PC-3 (cell line): ENCODE results near the gene DLG2. TPM values are rescaled to one million over a fixed set of nuclear protein-coding genes. Genes with fewer than 3 reads are reported as not detected.

Experiments used
- ATAC-seq: fragments of 200-7000 bp; cut with Tn5 transposase; 2 replicates; pipeline ENCODE4 v1.9.1; 2020; ENCODE audit warnings: mild to moderate bottlenecking, moderate library complexity
- BruUV-seq: library from RNA; stranded (reverse); fragments of 400-500 nt; replicated peaks from 2 replicates; lab custom pipeline; 2021; lab: Mats Ljungman, UMichigan
- CTCF ChIA-PET: fragments of 300-600 bp; sonication (Branson Sonifier 250); formaldehyde crosslinking; loops from one replicate; lab custom pipeline; 2022; ENCODE audit warnings: antibody characterized with exemption; lab: Charles Lee
- POLR2A ChIA-PET: fragments of 300-600 bp; sonication (Branson Sonifier 250); formaldehyde crosslinking; loops from one replicate; lab custom pipeline; 2022; ENCODE audit warnings: antibody characterized with exemption; ENCODE audit not compliant: unreplicated experiment; lab: Charles Lee
- DNase-seq: peaks from one replicate; pipeline ENCODE4 v3.0.0-alpha.2; 2015
- H2AFZ ChIP-seq: fragments of 300-600 bp; sonication (generic); 2 replicates; pipeline ENCODE4 v1.6.0; 2016; ENCODE audit warnings: antibody characterized with exemption, low read length
- H3F3A ChIP-seq: fragments of 300-600 bp; sonication (generic); one replicate; pipeline ENCODE4 v1.6.0; 2017; ENCODE audit warnings: antibody characterized with exemption, low read length, control low read depth, mild to moderate bottlenecking; ENCODE audit not compliant: unreplicated experiment
- H3K27ac ChIP-seq: fragments of 300-600 bp; sonication (generic); 2 replicates; pipeline ENCODE4 v1.5.1; 2016; ENCODE audit warnings: mild to moderate bottlenecking, low read length
- H3K27me3 ChIP-seq: fragments of 300-600 bp; sonication (generic); 2 replicates; pipeline ENCODE4 v1.6.1; 2016; ENCODE audit warnings: low read length, mixed read lengths
- H3K36me3 ChIP-seq: fragments of 300-600 bp; sonication (generic); 2 replicates; pipeline ENCODE4 v1.6.1; 2016; ENCODE audit warnings: low read depth, mixed run types, low read length, mixed read lengths
- H3K4me1 ChIP-seq: fragments of 300-600 bp; sonication (generic); 2 replicates; pipeline ENCODE4 v1.5.1; 2016; ENCODE audit warnings: low read length; ENCODE audit not compliant: insufficient read depth
- H3K4me2 ChIP-seq: fragments of 300-600 bp; sonication (generic); 2 replicates; pipeline ENCODE4 v1.6.0; 2016; ENCODE audit warnings: low read length
- H3K4me3 ChIP-seq: fragments of 300-600 bp; sonication (generic); 2 replicates; pipeline ENCODE4 v1.5.1; 2016; ENCODE audit warnings: mild to moderate bottlenecking, low read length, mixed read lengths
- H3K79me2 ChIP-seq: fragments of 300-600 bp; sonication (generic); 2 replicates; pipeline ENCODE4 v1.6.1; 2017; ENCODE audit warnings: low read length, mixed read lengths
- H3K9ac ChIP-seq: fragments of 300-600 bp; sonication (generic); 2 replicates; pipeline ENCODE4 v1.6.0; 2016; ENCODE audit warnings: mild to moderate bottlenecking, low read length
- H3K9me2 ChIP-seq: fragments of 300-600 bp; sonication (generic); replicated peaks from 2 replicates; pipeline ENCODE4 v1.6.1; 2016; ENCODE audit warnings: mixed run types, low read length, mixed read lengths
- H3K9me3 ChIP-seq: fragments of 300-600 bp; sonication (generic); 2 replicates; pipeline ENCODE4 v1.6.1; 2016; ENCODE audit warnings: low read length, mixed read lengths
- H4K20me1 ChIP-seq: fragments of 300-600 bp; sonication (generic); 2 replicates; pipeline ENCODE4 v1.6.1; 2016; ENCODE audit warnings: low read length, mixed read lengths
- CTCF ChIP-seq: fragments of 300-600 bp; sonication (generic); conservative IDR thresholded peaks from 2 replicates; pipeline ENCODE4 v1.5.1; 2017; ENCODE audit warnings: antibody characterized with exemption, low read depth, mild to moderate bottlenecking, low read length
- EZH2 ChIP-seq: fragments of 300-600 bp; sonication (generic); IDR thresholded peaks from one replicate; pipeline ENCODE4 v1.6.1; 2017; ENCODE audit warnings: antibody characterized with exemption, mild to moderate bottlenecking, low read length; ENCODE audit not compliant: unreplicated experiment
- EZH2phosphoT487 ChIP-seq: fragments of 300-600 bp; sonication (generic); IDR thresholded peaks from 2 replicates; pipeline ENCODE4 v1.6.1; 2018; ENCODE audit warnings: mild to moderate bottlenecking, antibody characterized with exemption, low read length, borderline replicate concordance
- intact Hi-C: fragments of 100-400 bp; cut with micrococcal nuclease; formaldehyde crosslinking; loops from 2 replicates; pipeline ENCODE4 v1.9.0; 2023
- total RNA-seq: library from RNA; depleted of rRNA; stranded (reverse); fragments of >200 nt; gene quantifications from 2 replicates; pipeline ENCODE4 v1.2.3, GENCODE V29; 2014

DLG2 gene
- total RNA-seq, 1 experiment from 2014 or later, result 0.58 TPM

DNA sequence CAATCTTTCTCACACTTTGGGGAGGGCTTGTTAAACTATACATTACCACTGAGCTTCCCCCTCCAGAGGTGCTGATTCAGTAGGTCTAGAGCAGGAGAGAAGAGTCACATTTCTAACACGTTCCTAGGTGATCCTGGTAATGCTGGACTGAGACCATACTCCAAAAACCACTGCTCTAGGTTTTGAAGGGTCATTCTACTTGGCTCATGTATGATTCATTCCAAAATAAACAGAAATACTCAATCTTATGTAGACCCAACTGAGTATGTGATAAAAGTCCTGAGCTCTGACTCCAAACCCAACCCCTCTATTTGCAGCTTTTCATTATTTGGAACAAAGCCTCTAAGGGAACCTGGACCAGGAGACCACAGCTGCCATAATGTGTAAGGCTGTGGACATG is 1558.1 kb downstream of the DLG2 start:
- no peak for DNase-seq
- no TSS peak for BruUV-seq
- ATAC-seq, result no peak
- no peak overlapping the region for H2AFZ ChIP-seq
- TF ChIP-seq EZH2phosphoT487 (no peak), CTCF (no peak), EZH2 (no peak)
- no peak overlapping the region for H3K4me2 ChIP-seq
- H3K79me2 ChIP-seq, result no peaks in the 10 kb centered on the region
- H3K27ac ChIP-seq, result no peak overlapping the region
- H3K9me3 ChIP-seq, result peaks cover 6% of the 10 kb centered on the region; the same call in 1 of the 2 replicates
- CTCF ChIA-PET, result no interaction called here
- no peaks in the 10 kb centered on the region for H3K36me3 ChIP-seq
- H4K20me1 ChIP-seq, result no peaks in the 10 kb centered on the region
- no peak overlapping the region for H3K9ac ChIP-seq
- H3F3A ChIP-seq, result no peaks in the 10 kb centered on the region
- H3K9me2 ChIP-seq, result no peaks in the 10 kb centered on the region
- no peaks in the 10 kb centered on the region for H3K4me1 ChIP-seq
- intact Hi-C loops, result no loop called here
- H3K4me3 ChIP-seq, result no peak overlapping the region
- POLR2A ChIA-PET, result no interaction called here
- no peaks in the 10 kb centered on the region for H3K27me3 ChIP-seq

DNA sequence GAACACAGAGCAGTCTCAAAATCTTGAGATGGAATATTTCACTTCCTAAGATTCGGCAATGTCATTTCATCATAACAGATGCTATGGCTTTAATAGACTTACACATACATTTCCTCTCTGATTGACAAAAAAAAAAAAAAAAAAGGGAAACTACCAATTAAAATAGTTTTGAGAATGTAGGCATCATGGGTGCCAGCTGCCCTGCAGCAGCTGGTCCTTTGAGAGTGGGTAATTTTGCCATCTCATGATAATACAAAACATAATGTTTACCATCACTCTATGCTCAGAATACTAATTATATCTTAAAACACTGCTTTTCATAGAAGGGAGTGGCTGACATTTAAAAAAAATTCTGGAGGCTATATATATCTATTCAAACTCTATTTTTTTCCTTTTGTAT is 1565.4 kb downstream of the DLG2 start:
- no peak overlapping the region for H2AFZ ChIP-seq
- H3K27ac ChIP-seq, result no peak overlapping the region
- no peak overlapping the region for H3K4me2 ChIP-seq
- no peaks in the 10 kb centered on the region for H3K9me3 ChIP-seq
- ChIA-PET POLR2A (no interaction called here), CTCF (no interaction called here)
- H3K27me3 ChIP-seq, result no peaks in the 10 kb centered on the region
- H3F3A ChIP-seq, result no peaks in the 10 kb centered on the region
- H3K36me3 ChIP-seq, result no peaks in the 10 kb centered on the region
- no TSS peak for BruUV-seq
- H3K9me2 ChIP-seq, result no peaks in the 10 kb centered on the region
- TF ChIP-seq EZH2phosphoT487, result no peak
- TF ChIP-seq EZH2, result no peak
- TF ChIP-seq CTCF, result no peak
- intact Hi-C loops, result no loop called here
- no peak for DNase-seq
- no peaks in the 10 kb centered on the region for H3K79me2 ChIP-seq
- no peaks in the 10 kb centered on the region for H4K20me1 ChIP-seq
- no peaks in the 10 kb centered on the region for H3K4me1 ChIP-seq
- no peak overlapping the region for H3K9ac ChIP-seq
- no peak for ATAC-seq
- no peak overlapping the region for H3K4me3 ChIP-seq

- Histone ChIP-seq H3K9me2 (no peaks in the 10 kb centered on the region), H3K9me3 (no peaks in the 10 kb centered on the region), H3K79me2 (no peaks in the 10 kb centered on the region), H3K4me2 (no peak overlapping the region), H2AFZ (no peak overlapping the region), H3K4me1 (no peaks in the 10 kb centered on the region), H4K20me1 (no peaks in the 10 kb centered on the region), H3K27me3 (no peaks in the 10 kb centered on the region), H3K27ac (no peak overlapping the region), H3F3A (no peaks in the 10 kb centered on the region), H3K4me3 (no peak overlapping the region), H3K36me3 (no peaks in the 10 kb centered on the region), H3K9ac (no peak overlapping the region)
- no peak for ATAC-seq
- no TSS peak for BruUV-seq
- ChIA-PET POLR2A (no interaction called here), CTCF (no interaction called here)
- TF ChIP-seq EZH2 (no peak), CTCF (no peak), EZH2phosphoT487 (no peak)
- peak; percentile 4 for DNase-seq
- intact Hi-C loops, result no loop called here
Measured at GRCh38 chr11:84056653-84057376, 1570.3 kb downstream of the DLG2 start.
